Hair follicle dermal papilla cell (primary cell): ENCODE measurements around the gene PLA2G6. TPM values are rescaled to one million over a fixed set of nuclear protein-coding genes. Genes with fewer than 3 reads are reported as not detected.

Source experiments
- small RNA-seq: library from RNA; depleted of rRNA; stranded (forward); fragments of <200 nt; gene quantifications from one replicate; pipeline ENCODE3, GENCODE V24; 2012
- total RNA-seq: library from RNA; depleted of rRNA; stranded (reverse); fragments of >200 nt; gene quantifications from 2 replicates; pipeline ENCODE4 v1.2.3, GENCODE V29; 2012

The PLA2G6 gene, protein sequence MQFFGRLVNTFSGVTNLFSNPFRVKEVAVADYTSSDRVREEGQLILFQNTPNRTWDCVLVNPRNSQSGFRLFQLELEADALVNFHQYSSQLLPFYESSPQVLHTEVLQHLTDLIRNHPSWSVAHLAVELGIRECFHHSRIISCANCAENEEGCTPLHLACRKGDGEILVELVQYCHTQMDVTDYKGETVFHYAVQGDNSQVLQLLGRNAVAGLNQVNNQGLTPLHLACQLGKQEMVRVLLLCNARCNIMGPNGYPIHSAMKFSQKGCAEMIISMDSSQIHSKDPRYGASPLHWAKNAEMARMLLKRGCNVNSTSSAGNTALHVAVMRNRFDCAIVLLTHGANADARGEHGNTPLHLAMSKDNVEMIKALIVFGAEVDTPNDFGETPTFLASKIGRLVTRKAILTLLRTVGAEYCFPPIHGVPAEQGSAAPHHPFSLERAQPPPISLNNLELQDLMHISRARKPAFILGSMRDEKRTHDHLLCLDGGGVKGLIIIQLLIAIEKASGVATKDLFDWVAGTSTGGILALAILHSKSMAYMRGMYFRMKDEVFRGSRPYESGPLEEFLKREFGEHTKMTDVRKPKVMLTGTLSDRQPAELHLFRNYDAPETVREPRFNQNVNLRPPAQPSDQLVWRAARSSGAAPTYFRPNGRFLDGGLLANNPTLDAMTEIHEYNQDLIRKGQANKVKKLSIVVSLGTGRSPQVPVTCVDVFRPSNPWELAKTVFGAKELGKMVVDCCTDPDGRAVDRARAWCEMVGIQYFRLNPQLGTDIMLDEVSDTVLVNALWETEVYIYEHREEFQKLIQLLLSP
- 15.1 and 17.7 TPM in 2 replicates for total RNA-seq

GRCh38 chr22:38181453-38182200 lies at the start of gene PLA2G6:
Gene PLA2G6 (minus strand): TSS chr22:38181830. CDS start chr22:38169426, 12,404 bp downstream.

DNA sequence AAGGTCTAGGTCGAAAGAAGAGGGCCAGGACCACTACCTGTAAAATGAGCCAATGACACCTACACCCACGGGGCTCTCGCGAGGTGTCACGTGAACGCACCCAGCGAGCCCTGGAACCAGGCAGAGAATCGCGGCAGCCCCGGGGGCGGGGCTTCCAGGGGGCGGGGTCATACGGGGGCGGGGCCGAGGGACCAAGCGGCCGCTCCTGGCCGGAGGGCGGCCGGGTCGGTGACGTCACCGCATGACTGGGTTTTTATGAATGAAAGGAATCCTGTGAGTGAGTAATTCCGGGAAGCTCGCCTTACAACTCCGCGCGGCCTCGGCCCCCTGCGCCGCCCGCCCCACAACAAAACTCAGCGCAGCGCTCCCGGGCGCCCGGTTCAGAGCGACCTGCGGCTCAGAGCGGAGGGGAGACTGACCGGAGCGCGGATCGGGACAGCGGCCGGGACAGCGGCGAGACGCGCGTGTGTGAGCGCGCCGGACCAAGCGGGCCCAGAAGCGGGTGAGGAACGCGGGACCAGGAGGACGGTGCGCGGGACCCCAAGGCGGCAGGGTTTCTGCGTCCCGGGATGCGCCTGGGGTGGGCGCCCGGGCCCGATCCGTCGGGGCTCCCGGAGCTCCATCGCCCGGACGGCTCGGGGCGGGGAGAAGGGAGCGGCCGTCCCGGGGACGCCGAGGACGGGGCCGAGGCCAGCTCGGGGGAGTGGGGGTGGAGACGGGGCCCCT lies 20.2 kb upstream of the PLA2G6 start, which contains the start of gene MAFF:
Gene MAFF, plus strand, starts transcription at position 284 of the 726 bp plus-strand sequence. CDS start 11,860 bp downstream, outside the sequence.

DNA sequence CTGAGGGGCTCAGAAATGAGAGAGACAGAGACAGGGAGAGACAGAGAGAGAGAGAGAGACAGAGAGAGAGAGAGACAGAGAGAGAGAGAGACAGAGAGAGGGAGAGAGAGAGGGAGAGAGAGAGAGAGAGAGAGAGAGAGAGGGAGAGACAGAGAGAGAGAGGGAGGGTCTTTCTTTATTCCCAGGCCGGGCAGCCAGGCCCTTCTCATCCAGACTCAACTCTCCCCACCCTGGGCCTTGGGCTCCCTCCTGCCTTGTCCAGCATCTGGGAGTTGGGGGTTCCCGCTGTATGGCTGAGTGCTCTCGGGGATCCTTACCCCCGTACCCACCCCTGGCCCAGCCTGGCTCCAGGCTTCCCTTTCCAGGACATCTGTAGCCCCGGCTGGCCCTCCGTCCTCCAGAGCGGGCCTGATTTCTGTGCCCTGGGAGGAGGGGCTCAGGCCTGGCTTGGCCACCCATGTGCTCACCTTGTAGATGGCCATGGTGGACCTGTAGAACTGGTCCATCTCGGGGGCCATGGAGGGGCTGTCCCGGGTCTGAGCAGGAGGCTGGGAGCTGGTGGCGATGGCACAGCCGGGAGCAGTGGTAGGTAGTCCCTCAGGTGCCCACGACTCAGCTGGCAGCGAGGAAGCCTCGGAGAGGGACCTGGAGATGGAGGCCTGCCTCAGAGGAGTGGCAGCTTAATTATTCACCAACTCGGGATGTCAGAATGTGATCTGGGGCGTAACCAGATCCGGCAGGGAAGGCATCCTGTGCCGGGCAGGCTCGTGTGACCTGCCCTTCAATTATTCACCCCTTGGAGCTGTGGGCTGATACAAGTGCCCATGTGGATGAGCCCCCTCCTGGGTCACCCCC lies 71.4 kb downstream of the PLA2G6 start, which contains the start of gene BAIAP2L2:
Gene BAIAP2L2, minus strand, starts transcription at position 677 of the 855 bp plus-strand sequence. Its CDS starts 159 bp downstream, at position 518.

DNA sequence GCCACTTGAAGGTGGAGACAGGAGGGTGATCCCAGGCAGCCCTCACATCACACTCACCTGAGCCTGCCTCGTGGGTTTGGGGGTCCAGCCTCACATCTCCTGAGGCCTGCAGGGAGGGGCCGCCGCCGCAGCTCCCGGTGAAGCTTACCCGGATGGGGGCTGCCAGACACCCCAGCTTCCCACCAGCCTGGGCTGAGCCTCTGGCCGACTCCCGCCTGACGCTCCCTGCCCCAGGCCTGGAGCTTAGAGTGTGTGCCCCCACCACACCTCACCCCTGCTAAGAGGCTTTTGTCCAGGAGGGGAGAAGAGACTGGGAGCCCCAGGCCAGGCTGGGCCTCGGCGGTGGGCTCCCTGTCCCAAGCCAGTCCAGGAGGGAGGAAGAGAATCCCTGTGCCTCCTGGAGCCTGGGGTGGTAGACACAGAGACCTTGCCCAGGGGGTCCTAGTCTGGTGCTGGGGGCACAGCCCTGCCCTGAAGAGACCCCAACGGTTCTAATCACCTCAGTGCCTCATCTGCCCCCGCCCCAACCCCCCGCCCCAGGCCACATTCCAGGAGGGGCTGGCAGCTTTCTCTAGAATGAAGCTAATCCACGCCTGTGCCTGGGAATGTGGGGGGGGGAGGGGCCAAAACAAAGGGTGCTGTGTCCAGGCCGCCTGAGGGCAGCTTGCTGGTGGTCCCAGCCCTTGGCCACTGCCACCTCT lies 97.5 kb downstream of the PLA2G6 start, which contains the start of gene SLC16A8:
Gene SLC16A8, minus strand, starts transcription at position 254 of the 701 bp plus-strand sequence. CDS start 1,311 bp downstream, outside the sequence.

Small RNAs within 50 kb of the gene (small RNA-seq; reads per million reads assigned to genes)
- not detected for gene RN7SL704P

Other genes starting within 250 kb of the PLA2G6 start
- 0.24 and 0.65 TPM in 2 replicates for gene C22orf23, start 228.2 kb downstream of the PLA2G6 start, total RNA-seq
- gene POLR2F, start 228.1 kb downstream of the PLA2G6 start, total RNA-seq = 11.4 and 13.7 TPM in 2 replicates
- gene SOX10, start 197.3 kb downstream of the PLA2G6 start, total RNA-seq = not detected in 2 replicates
- 9.7 and 10.2 TPM in 2 replicates for gene PICK1, start 124.4 kb downstream of the PLA2G6 start, total RNA-seq
- gene SLC16A8, start 97.6 kb downstream of the PLA2G6 start, total RNA-seq = under 0.01 and 0.24 TPM in 2 replicates
- gene BAIAP2L2, start 71.1 kb downstream of the PLA2G6 start, total RNA-seq = 0.32 and 0.49 TPM in 2 replicates
- 17.2 and 23.9 TPM in 2 replicates for gene MAFF, start 20.2 kb upstream of the PLA2G6 start, total RNA-seq
- 37.4 and 42.4 TPM in 2 replicates for gene TMEM184B, start 91.2 kb upstream of the PLA2G6 start, total RNA-seq
- gene CSNK1E, start 135.6 kb upstream of the PLA2G6 start, total RNA-seq = 138 and 160 TPM in 2 replicates